Heart right ventricle (tissue), 16 donors: Measurements from ENCODE around the gene CCR4. TPM values are rescaled to one million over a fixed set of nuclear protein-coding genes. Genes with fewer than 3 reads are reported as not detected.
A peak's percentile ranks its signal among the peaks of the same experiment; 100 is the strongest.
"Not testable (repeated sequence)": the region's sequence is repeated elsewhere in the genome, so short reads cannot be mapped to it uniquely, and the experiment has no call there.

Experiments
- ATAC-seq, 8 donors: fragments of 200-7000 bp; cut with Tn5 transposase; one replicate each; pipeline ENCODE4 v1.9.1; 2020; ENCODE audit warnings: mild to moderate bottlenecking in 8 of 8, moderate library complexity in 8 of 8, moderate number of reproducible peaks in 1 of 8
- DNase-seq, 2 donors: peaks; one replicate each; pipeline ENCODE4 v3.0.0-alpha.2; 2020
- H3K27ac ChIP-seq, 10 donors: fragments of 200-600 bp; sonication (generic) in 2 of 10; one replicate each; pipeline versions ENCODE4 v1.5.0 to v1.8.0; 2020 to 2022; ENCODE audit warnings: mild to moderate bottlenecking in 3 of 10
- H3K27me3 ChIP-seq, 7 donors: fragments of 200-600 bp; one replicate each; pipeline ENCODE4 v1.8.0; 2021 to 2022; ENCODE audit warnings: mild to moderate bottlenecking in 2 of 7
- H3K36me3 ChIP-seq, 9 donors: fragments of 200-600 bp; sonication (generic) in 1 of 9; one replicate each; pipeline versions ENCODE4 v1.5.0 to v1.8.0; 2020 to 2022; ENCODE audit warnings: mild to moderate bottlenecking in 2 of 9
- H3K4me1 ChIP-seq, 9 donors: fragments of 200-600 bp; sonication (generic) in 1 of 9; one replicate each; pipeline versions ENCODE4 v1.5.0 to v1.8.0; 2020 to 2022; ENCODE audit warnings: mild to moderate bottlenecking in 4 of 9
- H3K4me3 ChIP-seq, 10 donors: fragments of 200-600 bp; sonication (generic) in 2 of 10; one replicate each; pipeline versions ENCODE4 v1.5.0 to v1.8.0; 2020 to 2022; ENCODE audit warnings: mild to moderate bottlenecking in 7 of 10, moderate library complexity in 2 of 10
- H3K9me3 ChIP-seq, 11 donors: fragments of 200-600 bp in 10 of 11; sonication (generic) in 2 of 11; one replicate each; pipeline versions ENCODE4 v1.5.0 to v1.8.0; 2013 to 2022; ENCODE audit warnings: mild to moderate bottlenecking in 2 of 11, control low read depth in 1 of 11, moderate library complexity in 1 of 11
- CTCF ChIP-seq, 9 donors: fragments of 200-600 bp; sonication (generic) in 2 of 9; IDR thresholded peaks; one replicate each; pipeline versions ENCODE4 v1.5.0 to v1.8.0; 2021 to 2022; ENCODE audit warnings: antibody characterized with exemption in 9 of 9, mild to moderate bottlenecking in 5 of 9, moderate library complexity in 1 of 9
- WGBS, 2 donors: extraction: QIAGEN DNeasy Blood & Tissue Kit; methylation state at CpG; one replicate each; pipeline ENCODE4 v1.1.7; 2013; ENCODE audit warnings: inconsistent platforms in 1 of 2; 5-methylcytosine and 5-hydroxymethylcytosine counted together
- intact Hi-C, 10 donors: fragments of 100-400 bp; cut with DNase I; formaldehyde crosslinking; loops; one replicate each; pipeline versions ENCODE4 v1.11.1 to v1.14.2; 2022
- long read RNA-seq, 3 donors: library from polyadenylated mRNA; unstranded; transcript quantifications; one replicate each; pipeline ENCODE4 v2.0.0, GENCODE V29; 2020 to 2021
- polyA plus RNA-seq, 2 donors: library from polyadenylated mRNA; stranded (reverse); fragments of 200-250 nt; gene quantifications; one replicate each; pipeline ENCODE4 v1.2.3, GENCODE V29; 2013
- total RNA-seq, 10 donors: library from RNA; stranded (reverse); fragmentation: NEBNext Ultra II Directional in 3 of 10; extraction: Animal tissue kit (Norgen Biotek cat#: 25700) in 3 of 10; gene quantifications; one replicate each; pipeline versions ENCODE4 v1.2.1 to v1.2.4, GENCODE V29; 2021 to 2023
- donor health status: Arrhythmogenic right ventricular cardiomyopathy.
- donor health status: ischemic (EF 13 %, LVEDD 7.1; RV severe dilation, severe dysfunction).
- donor health status: healthy with polysubstance abuse.
- donor health status: DM: no; HTN: yes; CAD: no.
- donor health status: DM: no; HTN: no; CAD: no.
- donor health status: ischemic (EF 25% LVEDD 6.9; RV normal size, moderate dysfunction).
- donor health status: ischemic (EF 25% LVEDD 5.7; RV mildly dilated, moderate dysfunction).
- donor health status: healthy.
- donor health status: DM: yes; HTN: yes; CAD: no.
- donor health status: Ischemic cardiomyopathy.
- donor health status: ischemic (EF 35%, LVEDD 5.7; RV mildly dilated, moderate dysfunction).
- donor health status: nonischemic (EF 11% LVEDD 7.7; RV severe dilation, severe dysfunction).
- donor health status: DM: yes; HTN: yes; CAD: no.
- donor health status: PGD.
- donor health status: ischemic (EF 29% LVEDD 5.4; RV normal size, mild dysfunction).
- donor health status: nonischemic (EF 23%, LVEDD 6.1; RV moderate dilation, normal function).

Gene CCR4
- total RNA-seq (1 to 10 TPM in 1 of 10 donors, under 1 TPM in 5, not detected in 4; 0.11 to 1.2 (median 0.12) TPM), polyA plus RNA-seq (under 1 TPM in 1 of 2 donors, not detected in 1; 0.01 TPM)
- long read RNA-seq, donor 1: 0 reads
- long read RNA-seq, donor 2: 0 reads
- long read RNA-seq, donor 3: 0 reads

GRCh38 chr3:32951410-32951811, at the start of gene CCR4:
Gene CCR4 (plus strand): TSS chr3:32951644. CDS start chr3:32953423, 1,779 bp downstream.
- intact Hi-C loops: loop anchor here in 3 of 10 donors (5.0 to 10.0 kb wide), 3 partner anchors 113 to 123 kb away; no protein-coding TSS in a partner anchor
- 41 to 56% methylated on average over 9 of the region's 9 CpGs for WGBS, 2 donors
- peaks cover 0 to 7% (median 0%) of the 10 kb centered on the region in 9 donors for H3K4me1 ChIP-seq
- H3K9me3 ChIP-seq: no peaks in the 10 kb centered on the region
- H3K36me3 ChIP-seq: no peaks in the 10 kb centered on the region
- peak within 1 kb of the TSS in 1 of 10 donors; percentile 55 for H3K27ac ChIP-seq
- no peaks in the 10 kb centered on the region for H3K27me3 ChIP-seq
- H3K4me3 ChIP-seq: peak within 1 kb of the TSS in 1 of 10 donors; percentile 32
- no peak for TF ChIP-seq CTCF (IDR thresholded peaks at IDR 0.05)
- peak in 2 of 8 donors; percentile 16 to 27 for ATAC-seq
- no peak for DNase-seq

- peak in 1 of 2 donors; percentile 16 for DNase-seq
- not testable (repeated sequence) for H3K4me1 ChIP-seq
These were observed 48.5 kb upstream of the CCR4 start for GRCh38 chr3:32902887-32903371.

GRCh38 chr3:32903953-32904352, 47.5 kb upstream of the CCR4 start:
- no peak overlapping the region for H3K4me3 ChIP-seq
- peaks cover 0 to 33% (median 16%) of the 10 kb centered on the region in 7 donors for H3K27me3 ChIP-seq
- DNase-seq (no peak), ATAC-seq (no peak)
- intact Hi-C loops: loop anchor here in 1 of 10 donors (10.0 kb wide), 1 partner anchor 169 kb away; no protein-coding TSS in a partner anchor
- WGBS, 2 donors: 96 to 97% methylated on average over 10 of the region's 10 CpGs
- no peak overlapping the region for H3K27ac ChIP-seq
- H3K4me1 ChIP-seq: peaks cover 0 to 5% (median 0%) of the 10 kb centered on the region in 9 donors
- TF ChIP-seq CTCF (IDR thresholded peaks at IDR 0.05): no peak
- no peaks in the 10 kb centered on the region for H3K9me3 ChIP-seq
- no peaks in the 10 kb centered on the region for H3K36me3 ChIP-seq

More at GRCh38 chr3:32902887-32903371, 48.5 kb upstream of the CCR4 start:
- not testable (repeated sequence) for H3K27ac ChIP-seq, H3K9me3 ChIP-seq, ATAC-seq, H3K36me3 ChIP-seq
- Histone ChIP-seq H3K4me3 (peak overlapping the region in 9 of 10 donors; percentile 12 to 49 (median 26)), H3K27me3 (peaks cover 0 to 43% (median 19%) of the 10 kb centered on the region in 7 donors)
- WGBS, 2 donors: 30 to 40% methylated on average over 31 of the region's 31 CpGs
- intact Hi-C loops: loop anchor here in 1 of 10 donors (10.0 kb wide), 1 partner anchor 168 kb away; no protein-coding TSS in a partner anchor
- peak in 3 of 9 donors; percentile 16 to 36 (median 23) for TF ChIP-seq CTCF (IDR thresholded peaks at IDR 0.05)

- no peaks in the 10 kb centered on the region for H3K9me3 ChIP-seq
- DNase-seq: no peak
- H3K4me3 ChIP-seq: no peak overlapping the region
- no peaks in the 10 kb centered on the region for H3K4me1 ChIP-seq
- intact Hi-C loops: loop anchor here in 1 of 10 donors (10.0 kb wide), 1 partner anchor 175 kb away; no protein-coding TSS in a partner anchor
- H3K27me3 ChIP-seq: peaks cover 0 to 5% (median 0%) of the 10 kb centered on the region in 7 donors
- ATAC-seq: no peak
- no peaks in the 10 kb centered on the region for H3K36me3 ChIP-seq
- no peak for TF ChIP-seq CTCF (IDR thresholded peaks at IDR 0.05)
- H3K27ac ChIP-seq: no peak overlapping the region
- WGBS, 2 donors: 87 to 91% methylated on average over 3 of the region's 3 CpGs
These were observed 41.4 kb upstream of the CCR4 start for GRCh38 chr3:32909999-32910398.
